Neuronal stem cell (in vitro differentiated cells): ENCODE data around the gene MED29.

Experiments used
- DNase-seq: peaks from one replicate; pipeline ENCODE4 v3.0.0-alpha.2; 2013; ENCODE audit warnings: low spot score
- H2AFZ ChIP-seq: one replicate; pipeline ENCODE4 v1.6.1; 2013; ENCODE audit warnings: mild to moderate bottlenecking, low read length, inconsistent platforms
- H2AK5ac ChIP-seq: 2 replicates; pipeline ENCODE4 v1.6.1; 2013; ENCODE audit warnings: low read depth, mild to moderate bottlenecking, inconsistent platforms, low read length, moderate library complexity, mixed read lengths
- H2BK120ac ChIP-seq: 2 replicates; pipeline ENCODE4 v1.6.1; 2013; ENCODE audit warnings: low read depth, mild to moderate bottlenecking, inconsistent platforms, low read length, moderate library complexity, mixed read lengths
- H2BK12ac ChIP-seq: one replicate; pipeline ENCODE4 v1.6.1; 2013; ENCODE audit warnings: low read length, inconsistent platforms
- H2BK15ac ChIP-seq: 2 replicates; pipeline ENCODE4 v1.6.1; 2013; ENCODE audit warnings: mild to moderate bottlenecking, low read length, inconsistent platforms, mixed read lengths
- H2BK5ac ChIP-seq: one replicate; pipeline ENCODE4 v1.6.1; 2013; ENCODE audit warnings: inconsistent platforms, mild to moderate bottlenecking, low read length, moderate library complexity
- H3K14ac ChIP-seq: one replicate; pipeline ENCODE4 v1.6.1; 2013; ENCODE audit warnings: low read length, inconsistent platforms
- H3K18ac ChIP-seq: 2 replicates; pipeline ENCODE4 v1.6.1; 2013; ENCODE audit warnings: low read length, inconsistent platforms
- H3K23ac ChIP-seq: 2 replicates; pipeline ENCODE4 v1.6.1; 2013; ENCODE audit warnings: low read depth, mild to moderate bottlenecking, mixed read lengths, low read length, inconsistent platforms; ENCODE audit not compliant: poor library complexity
- H3K27ac ChIP-seq: replicated peaks from 3 replicates; pipeline ENCODE4 v1.5.1; 2013; ENCODE audit warnings: low read length, inconsistent platforms
- H3K27me3 ChIP-seq, 3 experiments: 2 replicates each; pipeline ENCODE4 v1.6.1; 2013; ENCODE audit warnings: low read length in 3 of 3, mild to moderate bottlenecking in 2 of 3, inconsistent platforms in 1 of 3, low read depth in 1 of 3, mixed read lengths in 1 of 3, moderate library complexity in 1 of 3; ENCODE audit not compliant: control insufficient read depth in 3 of 3, insufficient read depth in 3 of 3
- H3K36me3 ChIP-seq, 2 donors: replicated peaks in 1 of 2; 2 replicates each; pipeline ENCODE4 v1.6.1; 2013; ENCODE audit warnings: low read length in 2 of 2; ENCODE audit not compliant: control insufficient read depth in 2 of 2, insufficient read depth in 2 of 2
- H3K4ac ChIP-seq: 2 replicates; pipeline ENCODE4 v1.6.1; 2013; ENCODE audit warnings: inconsistent platforms, mild to moderate bottlenecking, low read length, moderate library complexity
- H3K4me1 ChIP-seq, 2 donors: 1 replicate in 1 of 2; 2 replicates in 1 of 2; pipeline ENCODE4 v1.6.1; 2013; ENCODE audit warnings: low read length in 2 of 2, low read depth in 1 of 2; ENCODE audit not compliant: control insufficient read depth in 2 of 2, insufficient read depth in 1 of 2
- H3K4me2 ChIP-seq: one replicate; pipeline ENCODE4 v1.6.1; 2013; ENCODE audit warnings: mild to moderate bottlenecking, low read length, inconsistent platforms; ENCODE audit not compliant: insufficient read depth, poor library complexity, severe bottlenecking
- H3K4me3 ChIP-seq, 2 donors: 2 replicates each; pipeline ENCODE4 v1.5.1; 2013; ENCODE audit warnings: low read length in 2 of 2, mild to moderate bottlenecking in 2 of 2, inconsistent platforms in 1 of 2, moderate library complexity in 1 of 2
- H3K79me1 ChIP-seq: one replicate; pipeline ENCODE4 v1.6.1; 2013; ENCODE audit warnings: low read depth, mild to moderate bottlenecking, inconsistent platforms, low read length, moderate library complexity
- H3K9ac ChIP-seq: one replicate; pipeline ENCODE4 v1.6.1; 2013; ENCODE audit warnings: mild to moderate bottlenecking, low read depth, low read length, inconsistent platforms; ENCODE audit not compliant: poor library complexity
- H3K9me3 ChIP-seq, 2 donors: replicated peaks in 1 of 2; 2 replicates each; pipeline versions ENCODE3 to v1.6.1; 2013; ENCODE audit warnings: low read length in 2 of 2, mild to moderate bottlenecking in 2 of 2, inconsistent platforms in 1 of 2, low read depth in 1 of 2, mixed read lengths in 1 of 2, moderate library complexity in 1 of 2; ENCODE audit not compliant: control insufficient read depth in 2 of 2, insufficient read depth in 1 of 2
- H4K8ac ChIP-seq: one replicate; pipeline ENCODE4 v1.6.1; 2013; ENCODE audit warnings: low read depth, mild to moderate bottlenecking, inconsistent platforms, low read length, moderate library complexity
- H4K91ac ChIP-seq: one replicate; pipeline ENCODE4 v1.6.1; 2013; ENCODE audit warnings: low read length, low read depth, mild to moderate bottlenecking, inconsistent platforms; ENCODE audit not compliant: poor library complexity
- WGBS, 2 donors: extraction: QIAGEN DNeasy Blood & Tissue Kit; methylation state at CpG; one replicate each; pipeline ENCODE4 v1.1.7; 2013; ENCODE audit warnings: missing lambda C conversion rate in 2 of 2, mixed read lengths in 1 of 2; ENCODE audit not compliant: insufficient read length in 2 of 2, insufficient replicate concordance in 1 of 2; ENCODE audit errors: extremely low coverage in 2 of 2; 5-methylcytosine and 5-hydroxymethylcytosine counted together

Gene MED29

DNA sequence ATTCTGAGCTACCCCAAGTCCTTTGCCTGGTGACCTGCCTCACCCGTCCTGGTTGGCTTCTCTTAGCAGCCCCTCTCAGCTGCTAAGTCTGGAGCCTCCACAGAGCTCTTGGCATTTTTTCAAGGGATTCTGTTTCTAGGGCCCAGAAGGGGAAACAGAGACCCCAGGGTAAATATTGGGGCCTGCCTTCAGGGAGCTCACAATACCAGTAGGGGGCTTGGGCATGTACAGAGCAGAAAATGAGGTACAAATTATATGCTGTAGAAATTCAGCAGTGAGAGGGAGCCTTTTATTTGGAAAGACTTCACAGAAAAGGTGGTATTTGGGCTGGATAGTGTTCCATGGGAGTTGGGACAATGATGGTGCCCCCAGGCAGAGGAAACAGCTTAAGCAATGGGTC, 45.2 kb upstream of the MED29 start:
- Histone ChIP-seq H4K8ac (no peak overlapping the region), H3K4me2 (no peak overlapping the region), H2BK120ac (no peak overlapping the region), H3K9ac (no peak overlapping the region), H3K9me3 (no peaks in the 10 kb centered on the region), H3K27ac (no peak overlapping the region), H3K4me1 (peaks cover 5 to 11% of the 10 kb centered on the region in 2 donors), H2BK5ac (no peak overlapping the region), H3K79me1 (peaks cover 12% of the 10 kb centered on the region), H3K23ac (no peak overlapping the region), H3K14ac (no peak overlapping the region), H2AK5ac (no peak overlapping the region), H2BK15ac (no peak overlapping the region), H2AFZ (no peak overlapping the region), H2BK12ac (no peak overlapping the region), H3K4ac (no peak overlapping the region), H3K36me3 (peaks cover 15 to 68% of the 10 kb centered on the region in 2 donors), H3K4me3 (no peak overlapping the region), H3K27me3 (no peaks in the 10 kb centered on the region), H4K91ac (no peak overlapping the region), H3K18ac (no peak overlapping the region)
- DNase-seq: no peak
- no CpG with 5 or more reads among the region's 1 CpG for whole genome bisulfite sequencing, 2 donors

DNA sequence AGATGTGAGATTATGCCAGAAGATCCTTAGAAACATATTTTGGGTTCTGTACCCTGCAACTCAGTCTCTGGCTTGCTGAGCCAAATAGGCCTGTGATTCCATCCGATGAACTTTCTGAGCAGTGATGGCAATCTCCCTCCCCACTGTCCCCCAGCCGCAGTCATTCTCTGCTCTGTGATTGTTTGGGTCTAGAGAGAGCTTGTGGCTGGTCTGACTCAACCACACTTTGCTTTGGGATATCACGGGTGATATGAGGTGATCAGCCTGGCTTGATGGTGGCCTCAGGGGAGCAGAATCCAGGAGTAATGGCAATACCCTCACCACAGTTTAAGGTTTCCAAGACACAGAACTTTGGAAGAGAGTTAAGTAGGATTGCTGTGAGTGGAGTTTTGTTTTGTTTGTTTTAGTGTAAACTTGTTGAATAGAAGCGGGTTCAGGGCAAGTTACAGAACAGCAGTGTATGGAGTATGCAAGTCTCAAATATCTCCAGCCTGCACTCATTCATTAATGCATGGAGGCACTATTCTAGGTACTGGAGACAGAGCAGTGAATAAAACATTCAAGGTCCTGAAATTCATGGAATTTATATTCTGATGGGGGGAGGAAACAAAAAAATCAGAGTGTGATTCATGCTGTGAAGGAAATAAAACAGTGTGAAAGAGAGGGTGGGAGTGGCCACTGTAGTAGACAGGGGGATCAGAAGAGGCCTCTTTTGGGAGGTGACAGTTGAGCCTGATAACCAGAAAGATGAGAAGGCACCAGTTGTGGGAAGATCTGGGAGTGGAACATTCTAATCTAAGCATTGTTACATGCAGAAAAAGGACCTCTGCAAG, 43.6 kb upstream of the MED29 start:
- no CpG with 5 or more reads among the region's 4 CpGs for WGBS, 2 donors
- no peak overlapping the region for H3K4ac ChIP-seq
- DNase-seq: no peak
- peaks cover 12% of the 10 kb centered on the region for H3K79me1 ChIP-seq
- no peaks in the 10 kb centered on the region for H3K27me3 ChIP-seq
- H3K9ac ChIP-seq: no peak overlapping the region
- H4K91ac ChIP-seq: no peak overlapping the region
- H4K8ac ChIP-seq: no peak overlapping the region
- no peak overlapping the region for H2AK5ac ChIP-seq
- no peak overlapping the region for H3K4me2 ChIP-seq
- no peak overlapping the region for H3K18ac ChIP-seq
- no peak overlapping the region for H2AFZ ChIP-seq
- no peak overlapping the region for H2BK120ac ChIP-seq
- peaks cover 3 to 11% of the 10 kb centered on the region in 2 donors for H3K4me1 ChIP-seq
- no peak overlapping the region for H3K27ac ChIP-seq
- no peaks in the 10 kb centered on the region for H3K9me3 ChIP-seq
- H2BK15ac ChIP-seq: no peak overlapping the region
- no peak overlapping the region for H3K4me3 ChIP-seq
- H3K23ac ChIP-seq: no peak overlapping the region
- H2BK5ac ChIP-seq: no peak overlapping the region
- no peak overlapping the region for H3K14ac ChIP-seq
- H2BK12ac ChIP-seq: no peak overlapping the region
- peaks cover 21 to 83% of the 10 kb centered on the region in 2 donors for H3K36me3 ChIP-seq

DNA sequence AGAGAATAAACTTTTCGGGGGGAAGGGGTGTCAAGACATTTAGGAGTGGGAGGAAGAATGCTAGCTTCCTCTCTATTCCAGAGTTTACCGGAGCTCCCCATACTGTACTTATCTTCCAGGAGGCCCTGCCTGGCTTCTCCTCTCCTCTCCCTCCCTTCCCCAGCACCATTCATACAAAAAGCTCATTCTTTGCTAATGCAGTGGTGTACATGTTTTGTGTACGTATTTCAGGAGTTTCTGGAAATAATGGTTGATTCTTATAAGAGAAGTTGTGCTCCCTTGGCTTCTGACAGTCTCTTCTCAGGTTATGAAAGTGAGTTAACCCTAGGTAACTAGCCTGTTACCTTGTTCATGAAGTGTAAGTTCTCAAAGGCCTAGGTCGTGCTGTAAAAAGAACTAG, 41.9 kb upstream of the MED29 start:
- WGBS, 2 donors: no CpG with 5 or more reads among the region's 4 CpGs
- H3K79me1 ChIP-seq: peaks cover 12% of the 10 kb centered on the region

DNA sequence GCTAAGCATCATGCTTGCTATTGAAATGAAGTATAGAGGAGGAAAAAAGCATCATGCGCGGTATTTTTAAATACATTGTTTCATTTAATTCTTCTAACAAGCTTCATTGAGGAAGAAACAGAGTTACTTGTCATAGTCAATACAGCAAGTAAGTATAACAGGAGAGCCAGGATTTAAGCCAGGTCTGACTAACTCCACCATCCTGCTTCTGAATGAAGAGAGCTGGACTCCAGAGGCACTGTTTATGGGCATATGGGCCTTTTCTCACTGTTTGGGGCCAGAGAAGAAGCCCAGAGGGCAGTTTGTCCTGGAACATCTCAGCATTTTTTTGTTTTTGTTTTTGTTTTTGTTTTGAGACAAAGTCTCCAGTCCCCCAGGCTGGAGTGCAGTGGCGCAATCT, 41.0 kb upstream of the MED29 start:
- Histone ChIP-seq H2AFZ (no peak overlapping the region), H2BK15ac (no peak overlapping the region), H3K27me3 (no peaks in the 10 kb centered on the region), H3K9ac (no peak overlapping the region), H3K27ac (no peak overlapping the region), H3K36me3 (peaks cover 30 to 96% of the 10 kb centered on the region in 2 donors), H4K91ac (no peak overlapping the region), H3K4ac (no peak overlapping the region), H2BK12ac (no peak overlapping the region), H4K8ac (no peak overlapping the region), H3K4me1 (no peaks in the 10 kb centered on the region), H3K4me3 (no peak overlapping the region), H3K18ac (no peak overlapping the region), H2BK120ac (no peak overlapping the region), H2BK5ac (no peak overlapping the region), H3K79me1 (peaks cover 9% of the 10 kb centered on the region), H2AK5ac (no peak overlapping the region), H3K14ac (no peak overlapping the region), H3K4me2 (no peak overlapping the region), H3K23ac (no peak overlapping the region), H3K9me3 (no peaks in the 10 kb centered on the region)
- no peak for DNase-seq
- WGBS, 2 donors: no CpG with 5 or more reads among the region's 3 CpGs

More for the DNA sequence above, 41.9 kb upstream of the MED29 start:
- Histone ChIP-seq H4K91ac (no peak overlapping the region), H2AFZ (no peak overlapping the region), H2AK5ac (no peak overlapping the region), H4K8ac (no peak overlapping the region), H3K9me3 (no peaks in the 10 kb centered on the region), H3K18ac (no peak overlapping the region), H3K14ac (no peak overlapping the region), H3K27ac (no peak overlapping the region), H3K4ac (no peak overlapping the region), H3K4me1 (no peaks in the 10 kb centered on the region), H3K23ac (no peak overlapping the region), H3K36me3 (peaks cover 28 to 96% of the 10 kb centered on the region in 2 donors), H2BK120ac (no peak overlapping the region), H2BK5ac (no peak overlapping the region), H3K4me2 (no peak overlapping the region), H3K4me3 (no peak overlapping the region), H2BK12ac (no peak overlapping the region), H2BK15ac (no peak overlapping the region), H3K27me3 (no peaks in the 10 kb centered on the region), H3K9ac (no peak overlapping the region)
- DNase-seq: no peak
